ENCODE measurements around the gene TBX1. TPM values are rescaled to one million over a fixed set of nuclear protein-coding genes. Genes with fewer than 3 reads are reported as not detected.

The TBX1 gene
- not detected for polyA plus RNA-seq (2012; ENCODE audit: insufficient read depth, insufficient read length, low read depth)

DNA sequence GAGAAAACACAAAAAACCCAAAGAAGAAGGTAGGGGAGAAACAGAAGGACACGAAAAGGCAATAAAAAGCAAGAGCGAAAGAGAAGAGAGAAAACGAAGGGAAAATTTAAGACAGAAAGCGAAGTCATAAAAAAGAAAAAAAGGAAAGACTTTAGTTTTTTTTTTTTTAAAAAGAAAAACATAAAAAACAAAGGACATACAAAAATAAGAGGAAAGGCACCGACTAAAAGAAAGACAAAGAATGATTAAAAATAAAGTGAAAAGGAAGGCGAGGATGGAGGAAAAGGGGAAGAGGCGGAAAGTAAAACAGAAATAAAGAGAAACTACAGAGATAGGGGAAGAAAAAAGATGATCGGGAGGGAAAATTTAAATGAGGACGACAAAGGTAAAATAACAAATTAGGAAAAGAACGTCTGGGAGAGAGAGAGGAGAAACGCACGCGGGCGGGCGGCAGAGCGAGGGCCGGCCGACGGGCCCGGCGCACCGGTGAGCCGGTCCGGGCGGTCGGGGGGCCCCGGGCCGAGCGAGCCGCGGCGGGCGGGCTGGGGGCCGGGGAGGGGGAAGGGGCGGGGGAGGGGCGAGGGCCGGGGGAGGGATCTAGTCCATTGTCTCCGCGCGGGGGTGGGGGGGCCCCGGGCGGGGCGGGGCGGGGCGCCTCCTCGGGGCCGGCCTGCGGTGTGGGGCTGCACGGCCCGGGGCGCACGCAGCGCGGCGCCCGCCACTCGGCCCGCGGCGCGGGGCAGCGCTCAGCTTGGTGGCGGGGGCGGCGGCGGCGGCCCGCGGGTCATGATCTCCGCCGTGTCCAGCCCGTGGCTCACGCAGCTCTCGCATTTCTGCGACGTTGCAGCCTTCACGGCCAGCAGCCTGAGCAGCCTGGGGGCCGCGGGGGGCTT, at the start of gene TBX1:
Gene TBX1, plus strand, starts transcription at position 721 of the 893 bp plus-strand sequence. Its CDS starts 66 bp downstream, at position 787.
- Histone ChIP-seq H3K36me3 (no peaks in the 10 kb centered on the region), H3K27me3 (peaks cover 93% of the 10 kb centered on the region), H3K9me3 (no peaks in the 10 kb centered on the region), H3K4me1 (no peaks in the 10 kb centered on the region), H3K4me3 (ENCODE audit: low read depth, low read length) (no peak within 1 kb of the TSS)
- no peak for DNase-seq
- TF ChIP-seq, protein P1, sequence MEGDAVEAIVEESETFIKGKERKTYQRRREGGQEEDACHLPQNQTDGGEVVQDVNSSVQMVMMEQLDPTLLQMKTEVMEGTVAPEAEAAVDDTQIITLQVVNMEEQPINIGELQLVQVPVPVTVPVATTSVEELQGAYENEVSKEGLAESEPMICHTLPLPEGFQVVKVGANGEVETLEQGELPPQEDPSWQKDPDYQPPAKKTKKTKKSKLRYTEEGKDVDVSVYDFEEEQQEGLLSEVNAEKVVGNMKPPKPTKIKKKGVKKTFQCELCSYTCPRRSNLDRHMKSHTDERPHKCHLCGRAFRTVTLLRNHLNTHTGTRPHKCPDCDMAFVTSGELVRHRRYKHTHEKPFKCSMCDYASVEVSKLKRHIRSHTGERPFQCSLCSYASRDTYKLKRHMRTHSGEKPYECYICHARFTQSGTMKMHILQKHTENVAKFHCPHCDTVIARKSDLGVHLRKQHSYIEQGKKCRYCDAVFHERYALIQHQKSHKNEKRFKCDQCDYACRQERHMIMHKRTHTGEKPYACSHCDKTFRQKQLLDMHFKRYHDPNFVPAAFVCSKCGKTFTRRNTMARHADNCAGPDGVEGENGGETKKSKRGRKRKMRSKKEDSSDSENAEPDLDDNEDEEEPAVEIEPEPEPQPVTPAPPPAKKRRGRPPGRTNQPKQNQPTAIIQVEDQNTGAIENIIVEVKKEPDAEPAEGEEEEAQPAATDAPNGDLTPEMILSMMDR (IDR thresholded peaks at IDR 0.05; ENCODE audit: low read depth, low read length) = no peak

DNA sequence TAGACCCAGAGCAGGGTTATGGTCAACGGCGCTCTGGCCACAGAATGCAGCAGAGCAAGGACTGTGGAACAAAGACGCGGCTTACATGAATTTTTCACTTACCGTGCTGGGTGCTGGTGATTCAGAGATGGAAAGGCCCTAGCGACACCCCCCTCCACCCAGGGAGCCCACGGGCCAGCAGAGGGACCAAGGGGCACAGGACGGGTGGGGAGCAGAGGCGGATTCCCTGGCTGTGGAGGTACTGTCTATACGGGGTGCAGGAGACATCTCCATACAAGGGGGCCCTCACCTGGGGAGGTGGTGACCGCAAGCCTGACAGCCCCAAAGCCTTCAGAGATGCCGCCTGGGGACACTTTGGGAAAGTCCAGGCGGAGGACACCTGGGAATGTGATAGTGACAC, 47.3 kb upstream of the TBX1 start:
- H3K27me3 ChIP-seq = no peaks in the 10 kb centered on the region
- H3K36me3 ChIP-seq = no peaks in the 10 kb centered on the region
- H3K4me1 ChIP-seq = peaks cover 13% of the 10 kb centered on the region
- no peaks in the 10 kb centered on the region for H3K9me3 ChIP-seq
- no peak overlapping the region for H3K4me3 ChIP-seq (ENCODE audit: low read depth, low read length)
- no peak for DNase-seq
- TF ChIP-seq, protein P1 (IDR thresholded peaks at IDR 0.05; ENCODE audit: low read depth, low read length) = no peak

DNA sequence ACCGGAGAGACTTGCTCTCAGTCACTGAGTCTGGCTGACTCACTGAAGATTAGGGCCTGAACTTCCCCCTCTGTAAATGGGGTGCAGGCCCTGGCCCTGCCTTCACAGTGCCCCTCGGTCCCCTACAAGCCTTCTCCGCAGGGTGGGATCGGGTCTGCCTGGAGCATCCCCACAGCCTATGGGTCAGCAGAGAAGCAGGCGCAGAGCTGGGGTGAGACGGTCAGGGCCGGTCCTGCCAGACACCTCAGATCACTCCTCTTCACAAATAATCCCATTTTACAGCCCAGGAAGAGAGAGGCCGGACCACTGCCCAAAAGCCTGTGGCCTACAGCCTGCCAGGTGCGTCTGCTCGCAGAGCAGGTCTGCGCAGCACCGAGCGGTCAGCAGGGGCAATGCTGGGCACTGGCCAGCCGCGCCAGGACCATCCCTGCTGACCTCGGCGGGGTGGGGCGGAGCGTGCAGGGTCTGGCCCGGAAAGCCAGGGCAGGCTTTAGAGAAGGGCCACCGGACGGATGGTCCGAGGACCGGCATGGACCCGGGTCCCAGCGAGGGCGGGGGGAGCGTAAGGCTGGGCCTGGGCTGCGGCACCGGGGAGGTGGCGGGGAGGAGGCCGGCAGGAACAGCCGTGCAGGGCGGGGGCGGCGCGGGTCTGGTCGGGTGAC, 46.8 kb upstream of the TBX1 start:
- H3K36me3 ChIP-seq = no peaks in the 10 kb centered on the region
- TF ChIP-seq, protein P1 (IDR thresholded peaks at IDR 0.05; ENCODE audit: low read depth, low read length) = no peak
- DNase-seq = no peak
- H3K9me3 ChIP-seq = no peaks in the 10 kb centered on the region
- H3K4me3 ChIP-seq (ENCODE audit: low read depth, low read length) = peak overlapping the region; percentile 29; the same call in 1 of the 2 replicates
- H3K27me3 ChIP-seq = no peaks in the 10 kb centered on the region
- H3K4me1 ChIP-seq = peaks cover 13% of the 10 kb centered on the region

DNA sequence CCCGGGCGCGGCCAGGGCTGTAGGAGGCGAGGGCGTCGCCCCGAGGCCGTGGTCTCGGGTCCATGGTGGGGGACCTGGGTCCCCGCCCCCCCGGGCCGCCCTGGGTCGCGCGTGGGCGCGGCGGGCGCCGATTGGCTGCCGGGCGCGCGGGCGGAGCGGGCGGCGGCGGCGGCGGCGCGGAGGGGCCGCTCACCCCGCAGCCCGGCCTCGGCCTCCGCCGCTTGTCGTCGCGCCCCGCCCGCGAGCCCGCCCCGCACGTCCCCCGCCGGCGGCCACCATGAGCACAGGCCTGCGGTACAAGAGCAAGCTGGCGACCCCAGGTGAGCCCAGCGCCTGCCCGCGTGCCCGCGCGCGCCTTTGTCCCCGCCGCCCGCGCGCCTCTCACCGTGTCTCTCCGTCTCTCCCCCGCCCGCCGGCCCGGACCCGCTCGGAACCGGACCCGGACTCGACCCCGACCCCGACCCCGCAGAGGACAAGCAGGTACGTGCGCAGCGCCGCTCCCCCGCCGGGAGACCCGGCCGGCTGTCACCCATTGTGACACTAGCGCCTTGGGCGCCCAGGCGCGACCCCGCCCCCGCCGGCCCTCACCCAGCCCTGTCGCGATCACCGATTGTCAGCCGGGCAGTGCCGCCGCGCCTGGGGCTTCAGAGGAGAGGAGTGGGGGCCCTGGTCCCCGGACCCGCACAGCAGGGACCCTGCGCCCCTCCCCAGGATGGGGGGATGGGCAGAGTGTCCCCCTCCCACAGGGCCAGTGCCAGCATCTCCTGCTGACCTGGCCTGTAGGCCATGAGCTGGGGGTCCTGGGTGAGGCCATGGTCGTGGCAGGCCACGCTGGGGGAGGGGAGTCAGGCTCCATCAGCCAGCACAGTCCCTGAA, 46.0 kb upstream of the TBX1 start, which contains the start of gene SEPTIN5:
Gene SEPTIN5, plus strand, starts transcription at position 192 of the 876 bp plus-strand sequence. Its CDS starts 86 bp downstream, at position 278.
- Histone ChIP-seq H3K9me3 (no peaks in the 10 kb centered on the region), H3K27me3 (no peaks in the 10 kb centered on the region), H3K4me1 (peaks cover 8% of the 10 kb centered on the region), H3K4me3 (ENCODE audit: low read depth, low read length) (peak within 1 kb of the TSS; percentile 58), H3K36me3 (no peaks in the 10 kb centered on the region)
- TF ChIP-seq, protein P1 (IDR thresholded peaks at IDR 0.05; ENCODE audit: low read depth, low read length) = no peak
- peak; percentile 63 for DNase-seq

DNA sequence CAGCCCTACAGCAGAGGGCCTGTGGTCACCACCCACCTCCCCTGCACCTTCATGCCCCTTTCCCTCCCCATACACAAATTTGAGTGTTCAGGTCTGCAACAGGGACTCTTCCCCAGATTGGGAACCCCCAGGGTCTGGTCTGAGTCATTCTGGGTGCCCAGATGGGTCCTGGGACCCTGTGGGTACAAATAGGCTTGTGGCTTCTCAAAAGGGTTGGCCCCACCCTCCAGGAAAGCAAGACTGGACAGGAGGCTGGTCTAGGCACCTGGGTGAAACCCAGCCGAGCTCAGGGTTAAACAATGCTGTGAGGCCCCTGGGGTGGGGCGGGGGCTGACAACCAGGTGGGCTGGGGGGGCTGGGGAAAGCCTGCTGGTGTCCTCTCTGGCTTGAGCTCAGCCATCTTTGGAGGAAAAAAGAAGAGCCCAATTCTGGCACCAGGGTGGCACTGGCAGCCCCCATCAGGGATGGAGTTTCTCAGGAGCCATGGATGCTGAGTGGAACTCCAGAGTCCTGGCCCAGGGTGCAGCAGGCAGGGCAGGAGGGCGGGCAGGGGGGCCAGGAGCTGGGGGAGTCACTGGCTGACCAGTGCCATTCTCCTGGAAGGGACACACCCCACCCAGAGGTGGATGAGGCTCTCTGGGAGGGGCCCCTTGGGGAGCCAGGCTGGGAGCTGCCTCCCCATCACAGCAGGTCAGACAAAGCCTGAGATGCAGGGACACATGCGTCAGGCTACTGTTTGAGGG, 45.2 kb upstream of the TBX1 start:
- Histone ChIP-seq H3K27me3 (no peaks in the 10 kb centered on the region), H3K4me1 (peaks cover 3% of the 10 kb centered on the region; the same call in 1 of the 2 replicates), H3K36me3 (no peaks in the 10 kb centered on the region), H3K4me3 (ENCODE audit: low read depth, low read length) (peak overlapping the region; percentile 58), H3K9me3 (no peaks in the 10 kb centered on the region)
- TF ChIP-seq, protein P1 (IDR thresholded peaks at IDR 0.05; ENCODE audit: low read depth, low read length) = no peak
- DNase-seq = no peak
